HepG2 (cell line): Measurements from ENCODE around the gene MAST1. TPM values are rescaled to one million over a fixed set of nuclear protein-coding genes. Genes with fewer than 3 reads are reported as not detected.

ENCODE experiments used
- MED1 ChIP-seq: sonication (generic); formaldehyde crosslinking; IDR thresholded peaks from 2 replicates; pipeline ENCODE4 v1.4.0; 2020; ENCODE audit warnings: missing genetic modification reagents
- NFYC ChIP-seq: IDR thresholded peaks from 2 replicates; pipeline ENCODE4 v1.6.1; 2016; ENCODE audit warnings: missing genetic modification reagents, missing compliant biosample characterization
- RAD51 ChIP-seq: fragments of 450-650 bp; IDR thresholded peaks from 2 replicates; pipeline ENCODE4 v1.6.1; 2016; ENCODE audit warnings: borderline replicate concordance
- TGIF2 ChIP-seq: IDR thresholded peaks from 2 replicates; pipeline ENCODE4 v1.6.1; 2016; ENCODE audit warnings: control low read depth, missing compliant biosample characterization
- YEATS2 ChIP-seq: sonication (generic); formaldehyde crosslinking; IDR thresholded peaks from 2 replicates; pipeline ENCODE4 v1.4.0; 2020; ENCODE audit warnings: missing genetic modification reagents, borderline replicate concordance
- ZNF337 ChIP-seq: sonication (generic); formaldehyde crosslinking; IDR thresholded peaks from 2 replicates; pipeline ENCODE4 v1.5.1; 2020; ENCODE audit warnings: missing genetic modification reagents, low read depth, mild to moderate bottlenecking, borderline replicate concordance
- ZNF431 ChIP-seq: sonication (generic); formaldehyde crosslinking; IDR thresholded peaks from 2 replicates; pipeline ENCODE4 v1.9.0; 2022; ENCODE audit warnings: missing genetic modification reagents, low read depth, mild to moderate bottlenecking, borderline replicate concordance
- polyA plus RNA-seq, 8 experiments: library from polyadenylated mRNA; depleted of rRNA in 3 of 8; stranded (reverse) in 7 of 8; unstranded in 1 of 8; fragments of >200 nt; fragmentation: Illumina TruSeq in 4 of 8; extraction: Trizol in 4 of 8; gene quantifications; 2 replicates each; pipeline versions ENCODE4 v1.2.1 to v1.2.3, GENCODE V29; 2011 to 2016; ENCODE audit warnings: low read depth in 4 of 8, missing spikeins in 1 of 8, mixed read lengths in 1 of 8; ENCODE audit not compliant: insufficient read depth in 1 of 8
- total RNA-seq, 5 experiments: library from RNA; depleted of rRNA; stranded (reverse); fragments of >200 nt; fragmentation: Illumina TruSeq; extraction: Trizol; gene quantifications; 2 replicates each; pipeline ENCODE4 v1.2.3, GENCODE V29; 2016; ENCODE audit warnings: low read depth in 1 of 5
- TF ChIP-seq, protein P1 (sequence below): sonication (generic); formaldehyde crosslinking; IDR thresholded peaks from 2 replicates; pipeline ENCODE4 v1.4.0; 2020; ENCODE audit warnings: mild to moderate bottlenecking, low read depth, missing genetic modification reagents
- TF ChIP-seq, protein P2 (sequence below): sonication (generic); formaldehyde crosslinking; IDR thresholded peaks from 2 replicates; pipeline ENCODE4 v1.8.0; 2022; ENCODE audit warnings: mild to moderate bottlenecking, missing genetic modification reagents, moderate library complexity
- TF ChIP-seq, protein P3 (sequence below): sonication (generic); formaldehyde crosslinking; IDR thresholded peaks from 2 replicates; pipeline ENCODE4 v1.4.0; 2020; ENCODE audit warnings: missing genetic modification reagents, mild to moderate bottlenecking, borderline replicate concordance
- TF ChIP-seq, protein P4 (sequence below): sonication (generic); formaldehyde crosslinking; IDR thresholded peaks from 2 replicates; pipeline ENCODE4 v1.4.0; 2020; ENCODE audit warnings: missing genetic modification reagents, borderline replicate concordance
- TF ChIP-seq, protein P5 (sequence below): sonication (generic); formaldehyde crosslinking; IDR thresholded peaks from 2 replicates; pipeline ENCODE4 v1.4.0; 2020; ENCODE audit warnings: mild to moderate bottlenecking, missing genetic modification reagents
- TF ChIP-seq, protein P6 (sequence below): sonication (generic); formaldehyde crosslinking; IDR thresholded peaks from 2 replicates; pipeline ENCODE4 v1.4.0; 2020; ENCODE audit warnings: missing genetic modification reagents; ENCODE audit errors: not compliant biosample characterization
- TF ChIP-seq, protein P7 (sequence below): IDR thresholded peaks from 2 replicates; pipeline ENCODE4 v1.6.1; 2018; ENCODE audit warnings: missing genetic modification reagents

Gene MAST1
- total and polyA plus RNA-seq, 2 of the 13 experiments (the other 11 are each of a cell fraction or from before 2014, with no cell fraction given): 0.73 to 4.7 TPM

DNA sequence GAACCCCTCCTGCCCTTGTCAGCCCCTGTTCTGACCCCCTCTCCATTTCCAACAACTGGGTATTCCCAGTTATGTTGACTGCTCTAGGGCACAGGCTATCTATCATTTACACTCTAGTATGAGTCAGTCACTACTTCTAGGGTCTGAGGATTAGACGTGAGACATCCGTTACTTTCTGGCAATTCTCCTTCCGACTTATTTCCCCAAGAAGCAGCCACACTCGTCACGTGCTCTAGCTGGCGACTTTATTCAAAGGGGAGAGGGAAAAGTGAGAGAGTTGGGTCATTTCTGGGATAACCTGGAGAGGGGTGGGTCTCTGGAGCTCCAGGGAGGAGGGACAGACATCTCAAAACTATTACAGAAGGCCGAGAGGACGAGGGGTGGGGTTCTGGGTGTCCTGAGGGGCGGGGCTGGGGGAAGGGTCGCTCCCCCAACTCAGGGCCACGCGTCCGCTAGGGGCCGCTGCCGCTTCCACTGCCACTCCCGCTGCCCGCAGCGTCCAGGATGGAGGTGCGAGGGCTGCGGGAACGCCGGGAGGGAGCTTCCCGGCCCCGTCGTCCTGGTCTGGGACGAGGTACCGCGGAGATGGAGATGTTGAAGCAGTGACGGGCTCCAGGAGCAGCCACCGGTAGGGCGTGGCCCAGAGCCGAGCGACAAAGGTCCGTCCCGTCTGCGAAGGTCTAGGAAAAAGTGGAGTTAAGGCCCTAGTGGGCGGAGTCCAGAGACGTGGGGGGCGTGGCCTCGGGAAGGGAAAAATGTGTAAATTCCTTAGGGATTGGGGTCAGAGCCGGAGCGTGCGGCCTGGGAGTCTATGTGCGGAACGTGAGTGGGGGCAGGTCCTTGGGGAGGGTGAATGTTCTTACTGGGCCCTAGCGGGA is 12.8 kb upstream of the MAST1 start (continued):
- TF ChIP-seq ZNF431 (CRISPR knock-in tag) (no peak), NFYC (CRISPR knock-in tag) (no peak), YEATS2 (CRISPR knock-in tag) (peak; percentile 47; the same call in 1 of the 2 replicates), ZNF337 (no peak), TGIF2 (no peak), MED1 (CRISPR knock-in tag) (0 out of 2 replicates have a peak, but pooled peaks have one; percentile 41), RAD51 (no peak)
- TF ChIP-seq, protein P1, sequence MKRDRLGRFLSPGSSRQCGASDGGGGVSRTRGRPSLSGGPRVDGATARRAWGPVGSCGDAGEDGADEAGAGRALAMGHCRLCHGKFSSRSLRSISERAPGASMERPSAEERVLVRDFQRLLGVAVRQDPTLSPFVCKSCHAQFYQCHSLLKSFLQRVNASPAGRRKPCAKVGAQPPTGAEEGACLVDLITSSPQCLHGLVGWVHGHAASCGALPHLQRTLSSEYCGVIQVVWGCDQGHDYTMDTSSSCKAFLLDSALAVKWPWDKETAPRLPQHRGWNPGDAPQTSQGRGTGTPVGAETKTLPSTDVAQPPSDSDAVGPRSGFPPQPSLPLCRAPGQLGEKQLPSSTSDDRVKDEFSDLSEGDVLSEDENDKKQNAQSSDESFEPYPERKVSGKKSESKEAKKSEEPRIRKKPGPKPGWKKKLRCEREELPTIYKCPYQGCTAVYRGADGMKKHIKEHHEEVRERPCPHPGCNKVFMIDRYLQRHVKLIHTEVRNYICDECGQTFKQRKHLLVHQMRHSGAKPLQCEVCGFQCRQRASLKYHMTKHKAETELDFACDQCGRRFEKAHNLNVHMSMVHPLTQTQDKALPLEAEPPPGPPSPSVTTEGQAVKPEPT (CRISPR knock-in tag): no peak
- TF ChIP-seq, protein P2, sequence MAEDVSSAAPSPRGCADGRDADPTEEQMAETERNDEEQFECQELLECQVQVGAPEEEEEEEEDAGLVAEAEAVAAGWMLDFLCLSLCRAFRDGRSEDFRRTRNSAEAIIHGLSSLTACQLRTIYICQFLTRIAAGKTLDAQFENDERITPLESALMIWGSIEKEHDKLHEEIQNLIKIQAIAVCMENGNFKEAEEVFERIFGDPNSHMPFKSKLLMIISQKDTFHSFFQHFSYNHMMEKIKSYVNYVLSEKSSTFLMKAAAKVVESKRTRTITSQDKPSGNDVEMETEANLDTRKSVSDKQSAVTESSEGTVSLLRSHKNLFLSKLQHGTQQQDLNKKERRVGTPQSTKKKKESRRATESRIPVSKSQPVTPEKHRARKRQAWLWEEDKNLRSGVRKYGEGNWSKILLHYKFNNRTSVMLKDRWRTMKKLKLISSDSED: no peak
- TF ChIP-seq, protein P3, sequence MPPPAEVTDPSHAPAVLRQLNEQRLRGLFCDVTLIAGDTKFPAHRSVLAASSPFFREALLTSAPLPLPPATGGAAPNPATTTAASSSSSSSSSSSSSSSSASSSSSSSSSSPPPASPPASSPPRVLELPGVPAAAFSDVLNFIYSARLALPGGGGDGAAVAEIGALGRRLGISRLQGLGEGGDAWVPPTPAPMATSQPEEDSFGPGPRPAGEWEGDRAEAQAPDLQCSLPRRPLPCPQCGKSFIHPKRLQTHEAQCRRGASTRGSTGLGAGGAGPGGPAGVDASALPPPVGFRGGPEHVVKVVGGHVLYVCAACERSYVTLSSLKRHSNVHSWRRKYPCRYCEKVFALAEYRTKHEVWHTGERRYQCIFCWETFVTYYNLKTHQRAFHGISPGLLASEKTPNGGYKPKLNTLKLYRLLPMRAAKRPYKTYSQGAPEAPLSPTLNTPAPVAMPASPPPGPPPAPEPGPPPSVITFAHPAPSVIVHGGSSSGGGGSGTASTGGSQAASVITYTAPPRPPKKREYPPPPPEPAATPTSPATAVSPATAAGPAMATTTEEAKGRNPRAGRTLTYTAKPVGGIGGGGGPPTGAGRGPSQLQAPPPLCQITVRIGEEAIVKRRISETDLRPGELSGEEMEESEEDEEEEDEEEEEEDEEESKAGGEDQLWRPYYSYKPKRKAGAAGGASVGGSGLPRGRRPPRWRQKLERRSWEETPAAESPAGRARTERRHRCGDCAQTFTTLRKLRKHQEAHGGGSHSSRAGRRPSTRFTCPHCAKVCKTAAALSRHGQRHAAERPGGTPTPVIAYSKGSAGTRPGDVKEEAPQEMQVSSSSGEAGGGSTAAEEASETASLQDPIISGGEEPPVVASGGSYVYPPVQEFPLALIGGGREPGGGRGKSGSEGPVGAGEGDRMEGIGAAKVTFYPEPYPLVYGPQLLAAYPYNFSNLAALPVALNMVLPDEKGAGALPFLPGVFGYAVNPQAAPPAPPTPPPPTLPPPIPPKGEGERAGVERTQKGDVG (CRISPR knock-in tag): no peak
- TF ChIP-seq, protein P4, sequence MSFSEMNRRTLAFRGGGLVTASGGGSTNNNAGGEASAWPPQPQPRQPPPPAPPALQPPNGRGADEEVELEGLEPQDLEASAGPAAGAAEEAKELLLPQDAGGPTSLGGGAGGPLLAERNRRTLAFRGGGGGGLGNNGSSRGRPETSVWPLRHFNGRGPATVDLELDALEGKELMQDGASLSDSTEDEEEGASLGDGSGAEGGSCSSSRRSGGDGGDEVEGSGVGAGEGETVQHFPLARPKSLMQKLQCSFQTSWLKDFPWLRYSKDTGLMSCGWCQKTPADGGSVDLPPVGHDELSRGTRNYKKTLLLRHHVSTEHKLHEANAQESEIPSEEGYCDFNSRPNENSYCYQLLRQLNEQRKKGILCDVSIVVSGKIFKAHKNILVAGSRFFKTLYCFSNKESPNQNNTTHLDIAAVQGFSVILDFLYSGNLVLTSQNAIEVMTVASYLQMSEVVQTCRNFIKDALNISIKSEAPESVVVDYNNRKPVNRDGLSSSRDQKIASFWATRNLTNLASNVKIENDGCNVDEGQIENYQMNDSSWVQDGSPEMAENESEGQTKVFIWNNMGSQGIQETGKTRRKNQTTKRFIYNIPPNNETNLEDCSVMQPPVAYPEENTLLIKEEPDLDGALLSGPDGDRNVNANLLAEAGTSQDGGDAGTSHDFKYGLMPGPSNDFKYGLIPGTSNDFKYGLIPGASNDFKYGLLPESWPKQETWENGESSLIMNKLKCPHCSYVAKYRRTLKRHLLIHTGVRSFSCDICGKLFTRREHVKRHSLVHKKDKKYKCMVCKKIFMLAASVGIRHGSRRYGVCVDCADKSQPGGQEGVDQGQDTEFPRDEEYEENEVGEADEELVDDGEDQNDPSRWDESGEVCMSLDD: no peak
- TF ChIP-seq, protein P5, sequence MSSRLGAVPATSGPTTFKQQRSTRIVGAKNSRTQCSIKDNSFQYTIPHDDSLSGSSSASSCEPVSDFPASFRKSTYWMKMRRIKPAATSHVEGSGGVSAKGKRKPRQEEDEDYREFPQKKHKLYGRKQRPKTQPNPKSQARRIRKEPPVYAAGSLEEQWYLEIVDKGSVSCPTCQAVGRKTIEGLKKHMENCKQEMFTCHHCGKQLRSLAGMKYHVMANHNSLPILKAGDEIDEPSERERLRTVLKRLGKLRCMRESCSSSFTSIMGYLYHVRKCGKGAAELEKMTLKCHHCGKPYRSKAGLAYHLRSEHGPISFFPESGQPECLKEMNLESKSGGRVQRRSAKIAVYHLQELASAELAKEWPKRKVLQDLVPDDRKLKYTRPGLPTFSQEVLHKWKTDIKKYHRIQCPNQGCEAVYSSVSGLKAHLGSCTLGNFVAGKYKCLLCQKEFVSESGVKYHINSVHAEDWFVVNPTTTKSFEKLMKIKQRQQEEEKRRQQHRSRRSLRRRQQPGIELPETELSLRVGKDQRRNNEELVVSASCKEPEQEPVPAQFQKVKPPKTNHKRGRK (CRISPR knock-in tag): no peak
- TF ChIP-seq, protein P6, sequence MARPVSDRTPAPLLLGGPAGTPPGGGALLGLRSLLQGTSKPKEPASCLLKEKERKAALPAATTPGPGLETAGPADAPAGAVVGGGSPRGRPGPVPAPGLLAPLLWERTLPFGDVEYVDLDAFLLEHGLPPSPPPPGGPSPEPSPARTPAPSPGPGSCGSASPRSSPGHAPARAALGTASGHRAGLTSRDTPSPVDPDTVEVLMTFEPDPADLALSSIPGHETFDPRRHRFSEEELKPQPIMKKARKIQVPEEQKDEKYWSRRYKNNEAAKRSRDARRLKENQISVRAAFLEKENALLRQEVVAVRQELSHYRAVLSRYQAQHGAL (CRISPR knock-in tag): no peak
- TF ChIP-seq, protein P7, sequence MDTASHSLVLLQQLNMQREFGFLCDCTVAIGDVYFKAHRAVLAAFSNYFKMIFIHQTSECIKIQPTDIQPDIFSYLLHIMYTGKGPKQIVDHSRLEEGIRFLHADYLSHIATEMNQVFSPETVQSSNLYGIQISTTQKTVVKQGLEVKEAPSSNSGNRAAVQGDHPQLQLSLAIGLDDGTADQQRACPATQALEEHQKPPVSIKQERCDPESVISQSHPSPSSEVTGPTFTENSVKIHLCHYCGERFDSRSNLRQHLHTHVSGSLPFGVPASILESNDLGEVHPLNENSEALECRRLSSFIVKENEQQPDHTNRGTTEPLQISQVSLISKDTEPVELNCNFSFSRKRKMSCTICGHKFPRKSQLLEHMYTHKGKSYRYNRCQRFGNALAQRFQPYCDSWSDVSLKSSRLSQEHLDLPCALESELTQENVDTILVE (CRISPR knock-in tag): no peak
